Gastroesophageal sphincter (tissue), 4 donors: ENCODE results near the gene EZH1. TPM values are rescaled to one million over a fixed set of nuclear protein-coding genes. Genes with fewer than 3 reads are reported as not detected.

Source experiments
- ATAC-seq: fragments of 150-250 bp; one replicate; pipeline ENCODE4 v1.9.1; 2016; ENCODE audit warnings: mild to moderate bottlenecking, moderate library complexity
- H3K27ac ChIP-seq, 4 donors: fragments of 200-600 bp; sonication (generic) in 3 of 4; 1 replicate in 3 of 4; 2 replicates in 1 of 4; pipeline ENCODE4 v1.5.1; 2016 to 2019
- H3K27me3 ChIP-seq: fragments of 200-600 bp; sonication (generic); one replicate; pipeline ENCODE4 v1.5.1; 2019
- H3K36me3 ChIP-seq, 2 donors: fragments of 200-600 bp; sonication (generic); one replicate each; pipeline ENCODE4 v1.5.1; 2019; ENCODE audit warnings: control low read depth in 1 of 2
- H3K4me1 ChIP-seq, 3 donors: fragments of 200-600 bp; sonication (generic); 1 replicate in 2 of 3; 2 replicates in 1 of 3; pipeline ENCODE4 v1.5.1; 2016 to 2019; ENCODE audit warnings: control low read depth in 2 of 3
- H3K4me3 ChIP-seq, 2 donors: fragments of 200-600 bp; sonication (generic); one replicate each; pipeline ENCODE4 v1.5.1; 2019; ENCODE audit warnings: mild to moderate bottlenecking in 1 of 2, moderate library complexity in 1 of 2
- H3K9me3 ChIP-seq, 3 donors: fragments of 200-600 bp; sonication (generic); one replicate each; pipeline ENCODE4 v1.5.1; 2017 to 2019; ENCODE audit warnings: control low read depth in 2 of 3
- CTCF ChIP-seq, 4 experiments: fragments of 200-600 bp in 2 of 4; fragments of 450-650 bp in 2 of 4; sonication (generic) in 1 of 4; IDR thresholded peaks; one replicate each; pipeline ENCODE4 v1.5.1; 2017 to 2019; ENCODE audit warnings: antibody characterized with exemption in 4 of 4, mild to moderate bottlenecking in 2 of 4, moderate library complexity in 2 of 4
- EP300 ChIP-seq: sonication (generic); formaldehyde crosslinking; IDR thresholded peaks from one replicate; pipeline ENCODE4 v1.6.1; 2017; ENCODE audit warnings: antibody characterized with exemption, mild to moderate bottlenecking
- POLR2A ChIP-seq, 2 donors: fragments of 450-650 bp; IDR thresholded peaks; one replicate each; pipeline ENCODE4 v1.6.1; 2017; ENCODE audit warnings: antibody characterized with exemption in 2 of 2, mild to moderate bottlenecking in 2 of 2, moderate library complexity in 1 of 2
- POLR2AphosphoS5 ChIP-seq: sonication (generic); formaldehyde crosslinking; IDR thresholded peaks from one replicate; pipeline ENCODE4 v1.6.1; 2017; ENCODE audit warnings: antibody characterized with exemption
- WGBS, 2 donors: methylation state at CpG; one replicate each; pipeline ENCODE4 v1.1.5; 2018; ENCODE audit warnings: low coverage in 1 of 2; 5-methylcytosine and 5-hydroxymethylcytosine counted together
- total RNA-seq, 4 donors: library from RNA; depleted of rRNA; stranded (reverse); fragments of >200 nt; gene quantifications; one replicate each; pipeline ENCODE4 v1.1.0, GENCODE V29; 2016

The EZH1 gene
- total RNA-seq, 4 donors from 2014 or later, result 57.2 to 90.4 (median 59.7) TPM

GRCh38 chr17:42690596-42690995 is 54.2 kb downstream of the EZH1 start:
- no peaks in the 10 kb centered on the region for H3K9me3 ChIP-seq
- H3K4me1 ChIP-seq, result no peaks in the 10 kb centered on the region
- 73 to 100% methylated on average over 1 to 5 of the region's 10 CpGs for WGBS, 2 donors
- TF ChIP-seq CTCF (IDR thresholded peaks at IDR 0.05), result no peak
- no peaks in the 10 kb centered on the region for H3K27me3 ChIP-seq
- H3K36me3 ChIP-seq, result peaks cover 0 to 100% of the 10 kb centered on the region in 2 donors
- no peak overlapping the region for H3K27ac ChIP-seq
- H3K4me3 ChIP-seq, result no peak overlapping the region
- ATAC-seq, result no peak

- no peaks in the 10 kb centered on the region for H3K27me3 ChIP-seq
- no peak for ATAC-seq
- WGBS, 2 donors, result 62% methylated on average over 8 of the region's 27 CpGs; no CpG with 5 or more reads in 1 of the 2 donors
- no peak for TF ChIP-seq CTCF (IDR thresholded peaks at IDR 0.05)
- TF ChIP-seq POLR2A (IDR thresholded peaks at IDR 0.05), result no peak
- no peak for TF ChIP-seq EP300
- no peak for TF ChIP-seq POLR2AphosphoS5
- H3K9me3 ChIP-seq, result no peaks in the 10 kb centered on the region
- peaks cover 0 to 24% (median 8%) of the 10 kb centered on the region in 3 donors for H3K4me1 ChIP-seq
- H3K36me3 ChIP-seq, result peaks cover 0 to 81% of the 10 kb centered on the region in 2 donors
- no peak overlapping the region for H3K27ac ChIP-seq
- no peak overlapping the region for H3K4me3 ChIP-seq
These were observed 57.0 kb downstream of the EZH1 start for GRCh38 chr17:42687707-42688320.

GRCh38 chr17:42686520-42687128 is 58.2 kb downstream of the EZH1 start:
- no peak for ATAC-seq
- WGBS, 2 donors, result 78% methylated on average over 22 of the region's 32 CpGs; no CpG with 5 or more reads in 1 of the 2 donors
- Histone ChIP-seq H3K27ac (no peak overlapping the region), H3K27me3 (no peaks in the 10 kb centered on the region), H3K4me1 (peaks cover 0 to 36% (median 20%) of the 10 kb centered on the region in 3 donors), H3K9me3 (no peaks in the 10 kb centered on the region), H3K4me3 (no peak overlapping the region), H3K36me3 (peaks cover 0 to 69% of the 10 kb centered on the region in 2 donors)
- TF ChIP-seq POLR2AphosphoS5 (no peak), POLR2A (IDR thresholded peaks at IDR 0.05) (no peak), CTCF (IDR thresholded peaks at IDR 0.05) (no peak), EP300 (no peak)

- H3K36me3 ChIP-seq, result peaks cover 0 to 61% of the 10 kb centered on the region in 2 donors
- H3K9me3 ChIP-seq, result no peaks in the 10 kb centered on the region
- peaks cover 0 to 44% (median 23%) of the 10 kb centered on the region in 3 donors for H3K4me1 ChIP-seq
- whole genome bisulfite sequencing, 2 donors, result 67 to 75% methylated on average over 4 to 9 of the region's 14 CpGs
- no peak overlapping the region for H3K27ac ChIP-seq
- H3K27me3 ChIP-seq, result no peaks in the 10 kb centered on the region
- ATAC-seq, result no peak
- H3K4me3 ChIP-seq, result no peak overlapping the region
- TF ChIP-seq CTCF (IDR thresholded peaks at IDR 0.05) (no peak), POLR2AphosphoS5 (no peak), POLR2A (IDR thresholded peaks at IDR 0.05) (no peak), EP300 (no peak)
These were observed 59.0 kb downstream of the EZH1 start for GRCh38 chr17:42685831-42686230.
